ENCODE results near the gene TFAP2A. TPM values are rescaled to one million over a fixed set of nuclear protein-coding genes. Genes with fewer than 3 reads are reported as not detected.

The TFAP2A gene
- total and polyA plus RNA-seq, 10 donors, result 0.04 to 0.94 (median 0.23) TPM; not detected in 4

DNA sequence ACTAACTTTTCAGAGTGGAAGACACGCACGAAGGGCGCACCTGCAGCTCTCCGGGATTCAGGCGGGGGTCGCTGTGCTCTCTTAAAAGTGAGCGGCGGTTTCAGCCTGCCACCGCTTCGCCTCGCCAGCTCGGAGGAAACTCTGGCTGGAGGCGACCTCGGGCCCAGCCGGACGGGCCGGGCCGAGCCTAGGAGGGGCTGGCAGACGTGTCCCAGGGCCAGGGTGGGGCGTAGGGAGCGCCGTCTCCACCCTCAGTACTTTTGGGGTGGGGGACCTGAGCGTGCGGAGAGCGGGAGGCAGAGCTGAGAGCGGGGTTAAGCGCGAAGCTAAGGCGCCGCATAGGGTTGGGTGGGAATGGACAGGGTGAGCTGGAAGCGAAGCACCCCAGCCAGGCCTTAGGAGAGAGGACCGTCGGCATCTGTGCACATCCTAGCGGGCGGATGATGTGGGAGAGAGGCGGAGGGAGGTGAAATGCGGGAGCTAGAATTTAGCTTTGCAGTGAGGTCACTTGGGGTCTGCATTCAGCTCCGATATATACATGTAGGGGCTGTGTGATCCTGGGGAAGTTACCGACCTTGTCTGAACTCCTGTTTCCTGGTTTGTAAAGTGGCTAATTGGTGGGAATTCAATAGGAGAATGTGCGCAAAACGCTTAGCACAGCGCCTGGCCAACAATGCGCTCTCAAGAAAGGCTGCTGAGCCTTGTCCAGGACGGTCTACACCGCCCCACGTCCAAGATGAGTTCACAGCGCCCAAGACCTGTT lies 6.5 kb upstream of the TFAP2A start:
- Histone ChIP-seq H3K4me1 (peaks cover 4 to 34% (median 22%) of the 10 kb centered on the region in 6 donors), H3K9me3 (peaks cover 0 to 13% (median 0%) of the 10 kb centered on the region in 8 donors), H3K36me3 (no peaks in the 10 kb centered on the region), H3K27me3 (replicated peaks in 1 of 7) (peaks cover 23 to 100% (median 98%) of the 10 kb centered on the region in 7 donors), H3K4me3 (no peak overlapping the region), H3K27ac (no peak overlapping the region)
- WGBS, 5 donors, result 5 to 11% (median 9%) methylated on average over 39 to 47 of the region's 47 CpGs
- TF ChIP-seq, protein P1, sequence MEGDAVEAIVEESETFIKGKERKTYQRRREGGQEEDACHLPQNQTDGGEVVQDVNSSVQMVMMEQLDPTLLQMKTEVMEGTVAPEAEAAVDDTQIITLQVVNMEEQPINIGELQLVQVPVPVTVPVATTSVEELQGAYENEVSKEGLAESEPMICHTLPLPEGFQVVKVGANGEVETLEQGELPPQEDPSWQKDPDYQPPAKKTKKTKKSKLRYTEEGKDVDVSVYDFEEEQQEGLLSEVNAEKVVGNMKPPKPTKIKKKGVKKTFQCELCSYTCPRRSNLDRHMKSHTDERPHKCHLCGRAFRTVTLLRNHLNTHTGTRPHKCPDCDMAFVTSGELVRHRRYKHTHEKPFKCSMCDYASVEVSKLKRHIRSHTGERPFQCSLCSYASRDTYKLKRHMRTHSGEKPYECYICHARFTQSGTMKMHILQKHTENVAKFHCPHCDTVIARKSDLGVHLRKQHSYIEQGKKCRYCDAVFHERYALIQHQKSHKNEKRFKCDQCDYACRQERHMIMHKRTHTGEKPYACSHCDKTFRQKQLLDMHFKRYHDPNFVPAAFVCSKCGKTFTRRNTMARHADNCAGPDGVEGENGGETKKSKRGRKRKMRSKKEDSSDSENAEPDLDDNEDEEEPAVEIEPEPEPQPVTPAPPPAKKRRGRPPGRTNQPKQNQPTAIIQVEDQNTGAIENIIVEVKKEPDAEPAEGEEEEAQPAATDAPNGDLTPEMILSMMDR (IDR thresholded peaks at IDR 0.05 in 8 of 11, conservative IDR thresholded peaks at IDR 0.05 in 3 of 11), result no peak
- no peak for TF ChIP-seq POLR2AphosphoS5 (IDR thresholded peaks at IDR 0.05)
- no peak for TF ChIP-seq POLR2A (IDR thresholded peaks at IDR 0.05)
- intact Hi-C loops (cut with DNase I; ENCODE audit: low total_unique reads), result no loop called here
- no peak for DNase-seq

DNA sequence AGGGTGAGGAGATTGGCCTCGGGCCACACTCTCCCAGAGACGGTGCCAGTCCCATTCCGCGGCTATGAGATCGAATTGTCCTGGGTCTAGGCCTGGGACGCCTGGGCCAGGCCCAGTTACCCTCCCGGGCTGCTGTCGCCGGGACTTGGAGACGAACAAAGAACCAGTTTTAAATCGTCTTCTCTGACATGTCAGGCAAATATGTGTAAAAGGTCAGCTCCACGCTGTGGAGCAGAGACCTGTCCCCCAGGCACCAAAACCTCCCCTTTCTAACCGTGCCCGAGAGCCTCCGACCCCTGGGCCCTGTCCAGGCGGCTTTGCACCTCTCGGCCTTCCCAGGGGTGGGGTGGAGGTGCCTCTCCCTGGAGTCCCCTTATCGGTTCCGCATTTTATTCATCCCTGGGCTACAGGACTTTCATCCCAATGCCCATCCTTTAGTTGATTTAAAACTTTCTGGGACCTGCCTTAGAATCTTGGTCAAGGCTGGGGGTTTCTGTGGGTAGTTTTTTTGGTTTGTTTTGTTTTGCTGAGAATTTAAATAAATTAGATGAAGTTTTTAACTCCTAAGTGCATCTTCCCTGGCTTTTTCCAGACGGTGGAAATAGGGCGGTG lies 5.8 kb upstream of the TFAP2A start:
- Histone ChIP-seq H3K9me3 (peaks cover 0 to 16% (median 0%) of the 10 kb centered on the region in 8 donors), H3K4me1 (peaks cover 0 to 29% (median 16%) of the 10 kb centered on the region in 6 donors), H3K27ac (no peak overlapping the region), H3K27me3 (replicated peaks in 1 of 7) (peaks cover 23 to 100% (median 98%) of the 10 kb centered on the region in 7 donors), H3K36me3 (no peaks in the 10 kb centered on the region), H3K4me3 (no peak overlapping the region)
- intact Hi-C loops (cut with DNase I; ENCODE audit: low total_unique reads), result no loop called here
- 6 to 17% (median 11%) methylated on average over 19 to 21 of the region's 21 CpGs for WGBS, 5 donors
- DNase-seq, result no peak
- TF ChIP-seq POLR2AphosphoS5 (IDR thresholded peaks at IDR 0.05) (no peak), POLR2A (IDR thresholded peaks at IDR 0.05) (no peak)
- TF ChIP-seq, protein P1 (IDR thresholded peaks at IDR 0.05 in 8 of 11, conservative IDR thresholded peaks at IDR 0.05 in 3 of 11), result no peak

GRCh38 chr6:10419749-10420545 lies 5.1 kb upstream of the TFAP2A start:
- H3K36me3 ChIP-seq, result no peaks in the 10 kb centered on the region
- H3K27ac ChIP-seq, result no peak overlapping the region
- DNase-seq, result no peak
- WGBS, 5 donors, result 5 to 7% (median 6%) methylated on average over 23 to 31 of the region's 31 CpGs
- TF ChIP-seq, protein P1 (IDR thresholded peaks at IDR 0.05 in 8 of 11, conservative IDR thresholded peaks at IDR 0.05 in 3 of 11), result no peak
- TF ChIP-seq POLR2AphosphoS5 (IDR thresholded peaks at IDR 0.05) (no peak), POLR2A (IDR thresholded peaks at IDR 0.05) (no peak)
- H3K4me3 ChIP-seq, result no peak overlapping the region
- peaks cover 0 to 23% (median 0%) of the 10 kb centered on the region in 8 donors for H3K9me3 ChIP-seq
- intact Hi-C loops (cut with DNase I; ENCODE audit: low total_unique reads), result no loop called here
- peaks cover 0 to 32% (median 13%) of the 10 kb centered on the region in 6 donors for H3K4me1 ChIP-seq
- peaks cover 23 to 100% (median 98%) of the 10 kb centered on the region in 7 donors for H3K27me3 ChIP-seq (replicated peaks in 1 of 7)

Measured in spleen (tissue), 11 donors.